GM18868 (cell line): ENCODE data around the gene PLAC9.
"Not testable (repeated sequence)": the region's sequence is repeated elsewhere in the genome, so short reads cannot be mapped to it uniquely, and the experiment has no call there.

Experiments used
- ATAC-seq: cut with Tn5 transposase; IDR thresholded peaks from one replicate; pipeline ENCODE4 v1.9.1; 2021; ENCODE audit warnings: mild to moderate bottlenecking, moderate library complexity; ENCODE audit not compliant: unreplicated experiment

Gene PLAC9

GRCh38 chr10:80132299-80133139 is at the start of gene PLAC9:
Gene PLAC9 (plus strand): TSS chr10:80132730. CDS start chr10:80132763, 33 bp downstream.
- ATAC-seq, result no peak

DNA sequence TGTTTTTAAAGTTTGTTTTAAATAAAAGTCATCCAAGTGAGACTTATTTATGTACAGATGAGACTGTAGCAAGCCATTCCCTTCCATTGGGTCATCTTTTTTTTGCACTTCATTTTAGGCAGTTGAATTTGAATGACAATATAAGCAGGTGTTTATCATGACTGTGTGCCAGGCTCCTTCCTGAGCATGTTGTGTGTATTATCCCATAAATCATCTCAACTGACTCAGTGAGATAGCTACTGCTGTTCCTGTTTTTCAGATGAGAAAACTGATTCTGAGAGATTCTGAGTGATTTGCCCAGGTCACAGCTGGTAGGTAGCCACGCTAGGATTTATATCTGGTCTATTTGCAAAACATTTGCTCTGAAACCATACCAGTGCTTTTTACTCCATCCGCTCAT is 42.4 kb upstream of the PLAC9 start:
- ATAC-seq, result no peak

DNA sequence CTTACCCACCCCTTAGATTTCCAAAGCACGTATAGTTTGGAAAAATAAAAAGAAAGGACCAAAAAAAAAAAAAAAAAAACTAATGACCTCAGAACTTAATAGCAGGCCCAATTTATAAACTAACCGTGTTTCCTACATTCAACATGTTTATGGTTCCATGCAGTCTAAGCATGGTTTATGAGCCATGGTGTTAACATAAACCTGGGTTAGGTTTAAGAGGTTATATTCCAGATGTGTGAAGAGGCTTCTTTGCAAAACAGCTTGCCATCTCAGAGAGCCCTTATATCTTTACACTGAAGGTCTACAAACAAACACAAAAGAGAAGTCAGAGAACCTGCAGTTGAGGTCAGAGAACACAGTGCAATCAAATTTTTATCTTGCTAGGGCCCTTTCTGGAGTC is 38.3 kb upstream of the PLAC9 start:
- no peak for ATAC-seq

DNA sequence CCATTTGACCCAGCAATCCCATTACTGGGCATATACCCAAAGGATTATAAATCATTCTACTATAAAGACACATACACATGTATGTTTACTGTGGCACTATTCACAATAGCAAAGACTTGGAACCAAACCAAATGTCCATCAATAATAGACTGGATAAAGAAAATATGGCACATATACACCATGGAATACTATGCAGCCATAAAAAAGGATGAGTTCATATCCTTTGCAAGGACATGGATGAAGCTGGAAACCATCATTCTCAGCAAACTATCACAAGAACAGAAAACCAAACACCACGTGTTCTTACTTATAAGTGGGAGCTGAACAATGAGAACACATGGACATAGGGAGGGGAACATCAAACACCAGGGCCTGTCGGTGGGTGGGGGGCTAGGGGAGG is 34.3 kb upstream of the PLAC9 start:
- not testable (repeated sequence) for ATAC-seq

DNA sequence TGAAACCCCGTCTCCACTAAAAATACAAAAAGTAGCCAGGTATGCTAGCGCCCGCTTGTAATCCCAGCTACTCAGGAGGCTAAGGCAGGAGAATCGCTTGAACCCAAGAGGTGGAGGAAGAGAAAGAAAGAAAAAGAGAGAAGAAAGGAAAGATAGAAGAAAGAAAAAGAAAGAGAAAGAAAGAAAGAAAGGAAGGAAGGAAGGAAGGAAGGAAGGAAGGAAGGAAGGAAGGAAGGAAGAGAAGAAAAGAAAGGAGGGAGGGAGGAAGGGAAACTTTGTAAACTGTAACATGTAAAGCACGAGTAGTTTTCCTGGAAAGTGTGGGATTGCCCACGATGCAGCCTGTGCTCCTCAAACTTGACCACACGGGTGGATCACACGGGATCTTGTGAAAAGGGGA is 33.2 kb upstream of the PLAC9 start:
- not testable (repeated sequence) for ATAC-seq

- ATAC-seq, result no peak
Observed at GRCh38 chr10:80100116-80100515, 32.4 kb upstream of the PLAC9 start.

GRCh38 chr10:80100861-80101695 is 31.5 kb upstream of the PLAC9 start:
- ATAC-seq, result no peak

GRCh38 chr10:80104066-80104926 is 28.2 kb upstream of the PLAC9 start:
- ATAC-seq, result peak; percentile 81

- ATAC-seq, result no peak
Observed at GRCh38 chr10:80108576-80109239, 23.8 kb upstream of the PLAC9 start.

DNA sequence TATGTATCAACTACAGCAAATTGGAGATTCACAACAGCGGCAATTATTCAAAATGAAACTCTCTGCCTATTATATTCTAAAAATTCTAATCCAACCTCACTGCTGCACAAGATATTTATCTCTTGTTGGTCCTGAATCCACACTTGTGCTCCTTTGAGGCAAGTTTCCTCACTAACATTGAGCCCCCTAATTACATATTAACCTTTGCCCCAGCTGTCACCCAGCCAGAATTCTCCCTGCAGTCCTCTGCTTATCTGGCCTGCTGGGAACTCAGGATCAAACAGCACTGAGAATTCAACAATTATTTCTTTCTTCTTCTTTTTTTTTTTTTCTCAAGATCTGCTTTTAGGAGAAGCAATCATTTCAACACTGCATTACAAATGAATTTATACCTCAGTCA is 21.5 kb upstream of the PLAC9 start:
- no peak for ATAC-seq

- ATAC-seq, result no peak
Observed at GRCh38 chr10:80118669-80119068, 13.9 kb upstream of the PLAC9 start.

DNA sequence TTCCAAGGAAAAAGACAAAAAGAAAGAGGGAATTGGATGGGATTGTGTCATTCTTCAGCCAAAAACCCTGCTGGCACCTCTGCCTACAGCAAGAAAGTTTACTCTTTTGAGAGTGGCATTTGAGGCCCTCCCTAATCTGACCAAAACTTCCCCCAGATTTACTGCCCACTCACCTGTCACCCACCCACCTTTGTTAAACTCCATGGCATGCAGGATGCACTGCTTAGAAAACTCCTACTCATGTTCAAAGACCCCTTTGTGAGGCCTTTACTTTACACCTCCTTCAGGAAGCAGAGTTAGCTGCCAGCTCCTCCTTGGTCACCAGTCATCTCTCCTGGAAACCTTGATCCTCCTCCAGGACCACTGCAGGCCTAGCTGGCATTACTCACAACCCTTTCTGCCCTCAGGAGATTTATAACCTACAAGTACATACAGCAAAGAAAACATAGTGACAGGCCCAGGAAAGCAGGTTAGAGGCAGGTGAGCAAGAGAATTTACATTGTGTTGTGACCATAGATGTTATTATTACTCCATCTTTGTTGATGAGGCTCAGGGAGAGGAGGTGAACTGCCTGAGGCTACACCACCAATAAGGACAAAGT is 10.3 kb upstream of the PLAC9 start:
- ATAC-seq, result no peak

- ATAC-seq, result no peak
Observed at GRCh38 chr10:80122746-80123145, 9.8 kb upstream of the PLAC9 start.

DNA sequence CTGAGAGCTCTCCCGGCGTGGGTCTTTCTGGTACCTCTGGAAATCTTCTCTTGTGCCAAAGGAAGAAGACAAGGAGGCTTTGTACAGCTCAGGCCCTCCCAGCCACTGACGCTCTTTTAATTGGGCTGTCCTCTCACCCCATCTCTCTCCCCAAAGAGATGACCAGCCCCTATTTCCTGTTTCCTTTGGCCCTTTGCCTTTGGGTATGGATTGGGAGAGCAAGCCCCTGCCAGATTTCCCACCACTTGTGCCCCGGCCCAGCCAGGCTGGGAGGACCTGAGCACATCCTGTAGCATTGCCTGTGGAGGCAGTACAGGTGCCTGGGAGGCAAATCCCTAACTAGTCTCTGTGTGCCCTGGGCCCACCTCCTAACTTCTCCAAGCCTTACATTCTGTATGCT is 5.7 kb upstream of the PLAC9 start:
- ATAC-seq, result no peak

GRCh38 chr10:80131499-80131901 is 1.0 kb upstream of the PLAC9 start:
- no peak for ATAC-seq

DNA sequence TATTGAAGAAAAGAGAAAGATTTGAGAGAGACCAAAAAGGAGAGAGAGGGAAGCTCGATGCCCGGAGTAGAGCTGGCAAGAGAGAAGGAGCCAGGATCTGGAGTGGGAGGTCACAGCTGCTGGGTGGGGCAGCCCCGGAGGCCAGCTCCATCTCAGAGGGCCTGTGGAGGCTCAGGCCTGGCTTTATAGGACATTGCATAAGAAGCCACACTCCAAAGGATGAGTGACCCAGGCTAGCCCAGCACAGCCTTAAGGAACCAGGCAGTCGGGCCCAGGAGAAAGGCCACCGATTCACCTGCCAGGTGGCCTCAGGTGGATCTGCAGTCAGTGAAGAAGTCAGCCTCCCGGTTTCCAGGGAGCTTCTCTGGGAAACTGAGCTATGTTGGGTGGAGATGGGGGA is 676 bp downstream of the PLAC9 start:
- ATAC-seq, result no peak

- ATAC-seq, result not testable (repeated sequence)
Observed at GRCh38 chr10:80133687-80134086, 1.2 kb downstream of the PLAC9 start.

DNA sequence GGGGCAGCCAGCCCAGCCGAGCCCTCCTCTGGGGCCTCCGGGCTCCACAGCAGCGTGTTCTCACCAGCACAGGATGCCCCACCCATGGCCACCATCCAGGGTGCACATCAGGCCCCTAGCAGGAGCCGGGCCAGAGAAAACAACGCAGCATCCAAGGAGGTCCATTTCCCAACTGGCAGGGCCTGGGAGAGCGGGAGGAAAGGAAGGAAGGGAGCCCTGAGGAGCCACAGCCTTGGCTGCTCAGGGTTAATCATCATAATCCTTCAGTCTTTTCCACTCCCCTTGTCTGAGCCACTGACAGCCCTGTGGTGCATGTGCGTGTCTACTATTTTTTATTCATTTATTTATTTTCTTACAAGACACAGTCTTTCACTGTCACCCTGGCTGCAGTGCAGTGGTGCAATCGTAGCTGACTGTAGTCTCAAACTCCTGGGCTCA is 3.6 kb downstream of the PLAC9 start:
- no peak for ATAC-seq

DNA sequence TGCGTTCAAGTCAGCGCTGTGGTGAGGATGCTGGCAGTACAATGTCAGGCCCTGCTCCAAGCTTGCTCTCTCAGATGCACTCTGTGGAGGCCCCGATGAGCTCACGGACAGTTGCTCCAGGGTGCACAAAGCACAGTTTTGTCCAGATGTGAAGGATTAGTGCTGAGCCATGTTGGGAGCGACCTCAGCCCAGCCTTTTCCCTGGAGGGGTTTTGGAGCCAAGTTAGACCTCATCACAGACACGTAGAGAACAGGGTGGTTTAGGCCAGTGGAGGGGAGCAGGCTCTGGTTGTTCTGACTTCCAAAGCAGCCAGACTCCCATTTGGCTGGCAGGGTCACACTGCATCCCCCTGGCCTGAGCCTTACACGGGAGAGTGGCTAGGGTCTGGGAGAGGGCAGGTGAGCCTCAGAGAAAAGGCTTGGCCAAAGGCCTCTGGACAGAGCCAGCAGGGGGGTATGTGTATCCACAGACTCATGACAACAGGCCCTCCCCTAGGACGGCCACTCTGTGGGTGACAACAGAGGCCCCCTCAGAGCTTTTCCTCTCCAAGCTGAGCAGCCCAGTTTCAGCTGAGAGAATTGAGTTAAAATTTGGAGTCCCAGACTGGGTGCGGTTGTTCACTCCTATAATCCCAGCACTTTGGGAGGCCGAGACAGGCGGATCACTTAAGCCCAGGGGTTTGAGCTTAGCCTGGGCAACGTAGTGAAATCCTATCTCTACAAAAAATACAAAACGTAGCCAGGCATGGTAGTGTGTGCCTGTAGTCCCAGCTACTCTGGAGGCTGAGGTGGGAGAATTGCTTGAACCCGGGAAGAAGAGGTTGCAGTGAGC is 4.7 kb downstream of the PLAC9 start:
- no peak for ATAC-seq
